Measurements from ENCODE around the gene WDR62. TPM values are rescaled to one million over a fixed set of nuclear protein-coding genes. Genes with fewer than 3 reads are reported as not detected.
"Not testable (repeated sequence)": the region's sequence is repeated elsewhere in the genome, so short reads cannot be mapped to it uniquely, and the experiment has no call there.

Gene WDR62
- total RNA-seq, 1 experiment from 2014 or later = 23.5 TPM

DNA sequence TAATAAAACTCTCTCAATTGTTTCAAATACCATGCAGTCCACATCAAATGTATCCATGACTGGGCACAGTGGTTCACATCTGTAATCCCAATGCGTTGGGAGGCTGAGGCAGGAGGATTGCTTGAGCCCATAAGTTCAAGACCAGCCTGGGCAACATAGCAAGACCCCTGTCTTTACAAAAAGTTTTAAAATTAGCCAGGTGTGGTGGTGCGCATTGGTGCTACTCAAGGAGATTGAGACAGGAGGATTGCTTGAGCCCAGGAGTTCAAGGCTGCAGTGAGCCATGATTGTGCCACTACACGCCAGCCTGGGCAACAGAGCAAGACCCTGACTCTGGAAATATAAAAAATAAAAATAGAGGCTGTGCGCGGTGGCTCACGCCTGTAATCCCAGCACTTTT lies 27.0 kb upstream of the WDR62 start:
- H3K9me3 ChIP-seq (replicated peaks) = no peaks in the 10 kb centered on the region
- no peak overlapping the region for H3K4me3 ChIP-seq
- H3K4me1 ChIP-seq = no peaks in the 10 kb centered on the region
- H3K27me3 ChIP-seq = no peaks in the 10 kb centered on the region
- peaks cover 5% of the 10 kb centered on the region; the same call in 1 of the 2 replicates for H3K36me3 ChIP-seq
- no peak overlapping the region for H3K27ac ChIP-seq
- no peak for DNase-seq

GRCh38 chr19:36028313-36029041 lies 26.2 kb upstream of the WDR62 start:
- H3K27me3 ChIP-seq = no peaks in the 10 kb centered on the region
- no peak overlapping the region for H3K27ac ChIP-seq
- H3K4me3 ChIP-seq = no peak overlapping the region
- no peaks in the 10 kb centered on the region for H3K4me1 ChIP-seq
- DNase-seq = no peak
- H3K36me3 ChIP-seq = peaks cover 5% of the 10 kb centered on the region; the same call in 1 of the 2 replicates
- H3K9me3 ChIP-seq (replicated peaks) = no peaks in the 10 kb centered on the region

- H3K27ac ChIP-seq = no peak overlapping the region
- H3K36me3 ChIP-seq = peaks cover 5% of the 10 kb centered on the region; the same call in 1 of the 2 replicates
- H3K4me1 ChIP-seq = no peaks in the 10 kb centered on the region
- H3K27me3 ChIP-seq = no peaks in the 10 kb centered on the region
- no peaks in the 10 kb centered on the region for H3K9me3 ChIP-seq (replicated peaks)
- no peak for DNase-seq
- H3K4me3 ChIP-seq = no peak overlapping the region
These were observed 24.2 kb upstream of the WDR62 start for GRCh38 chr19:36030264-36031148.

DNA sequence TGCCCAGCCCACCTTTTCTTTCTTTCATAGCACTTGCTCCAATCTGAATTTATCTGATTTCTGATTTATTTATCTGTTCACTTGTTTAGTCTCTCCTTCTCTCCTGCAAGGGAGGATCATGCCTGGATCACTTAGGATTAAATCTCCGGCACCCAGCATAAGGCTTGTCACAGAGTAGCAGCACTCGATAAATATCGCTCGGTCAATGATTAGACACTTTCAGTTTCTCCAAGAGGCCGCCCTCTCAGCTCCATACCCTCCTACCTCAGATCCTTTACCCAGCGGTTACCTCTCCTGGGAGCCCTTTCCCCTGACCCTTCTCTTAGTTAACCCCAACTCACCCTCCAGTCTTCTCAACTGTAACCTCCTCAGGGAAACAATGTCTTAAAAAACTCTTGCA lies 23.4 kb upstream of the WDR62 start:
- Histone ChIP-seq H3K9me3 (replicated peaks) (no peaks in the 10 kb centered on the region), H3K27ac (no peak overlapping the region), H3K4me1 (no peaks in the 10 kb centered on the region), H3K27me3 (no peaks in the 10 kb centered on the region), H3K36me3 (0 out of 2 replicates have a peak, but pooled peaks cover 3% of the 10 kb centered on the region), H3K4me3 (no peak overlapping the region)
- no peak for DNase-seq

DNA sequence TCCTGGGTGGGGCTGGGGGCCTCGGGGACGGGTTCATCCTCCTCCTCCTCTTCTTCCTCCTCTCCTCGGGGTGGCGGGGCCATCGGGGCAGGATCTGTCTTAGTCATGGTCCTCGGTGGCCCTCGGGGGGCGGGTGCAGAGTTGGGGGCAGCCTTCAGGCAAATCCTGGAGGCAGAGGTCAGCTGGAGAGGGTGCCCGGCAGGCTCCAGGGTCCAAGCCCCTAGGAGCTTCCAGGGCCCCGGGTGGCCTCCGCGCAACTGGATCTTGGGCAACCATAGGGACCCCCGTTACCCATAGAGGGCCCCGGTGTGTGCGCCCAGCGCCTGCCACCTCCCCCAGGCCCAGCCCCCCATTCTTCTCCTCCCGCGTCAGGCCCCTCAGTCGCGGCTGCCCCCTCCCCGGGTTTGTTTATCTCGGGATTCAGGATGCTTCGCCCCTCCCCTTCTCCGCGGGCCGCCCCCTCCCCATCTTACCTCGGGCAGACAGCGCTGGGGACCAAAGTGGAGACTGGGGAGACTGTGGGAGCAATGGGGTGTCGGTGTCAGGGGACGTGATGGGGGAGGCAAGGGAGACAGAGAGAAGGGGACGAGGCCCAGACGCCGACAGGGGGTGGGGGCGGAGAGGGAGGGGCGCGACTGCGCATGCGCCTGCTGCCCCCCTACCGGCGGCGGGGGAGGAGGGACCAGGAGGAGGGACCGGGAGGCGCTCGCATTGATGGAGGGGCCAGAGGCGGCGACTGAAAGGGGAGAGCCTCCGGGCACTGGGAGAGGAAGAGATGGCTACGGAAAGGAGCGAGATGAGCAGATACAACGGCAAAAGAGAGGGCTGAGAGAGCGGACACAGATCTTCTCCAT lies 22.2 kb upstream of the WDR62 start, which contains the start of gene CLIP3:
Gene CLIP3 (minus strand): TSS at position 623 of the 854 bp plus-strand sequence. CDS start 516 bp downstream, at position 107.
- DNase-seq = peak; percentile 73 to 76
- Histone ChIP-seq H3K36me3 (0 out of 2 replicates have a peak, but pooled peaks cover 1% of the 10 kb centered on the region), H3K9me3 (replicated peaks) (no peaks in the 10 kb centered on the region), H3K4me1 (no peaks in the 10 kb centered on the region), H3K27ac (no peak within 1 kb of the TSS), H3K4me3 (peak within 1 kb of the TSS; percentile 60), H3K27me3 (no peaks in the 10 kb centered on the region)

- Histone ChIP-seq H3K36me3 (no peaks in the 10 kb centered on the region), H3K4me3 (no peak overlapping the region), H3K9me3 (replicated peaks) (no peaks in the 10 kb centered on the region), H3K27ac (no peak overlapping the region), H3K4me1 (no peaks in the 10 kb centered on the region), H3K27me3 (no peaks in the 10 kb centered on the region)
- no peak for DNase-seq
These were observed 14.2 kb upstream of the WDR62 start for GRCh38 chr19:36040495-36040894.

GRCh38 chr19:36041092-36041491 lies 13.6 kb upstream of the WDR62 start:
- not testable (repeated sequence) for H3K27ac ChIP-seq; H3K27me3 ChIP-seq; H3K4me3 ChIP-seq; H3K9me3 ChIP-seq (replicated peaks); H3K4me1 ChIP-seq; DNase-seq; H3K36me3 ChIP-seq

- DNase-seq = no peak
- H3K36me3 ChIP-seq = no peaks in the 10 kb centered on the region
- no peak overlapping the region for H3K27ac ChIP-seq
- no peaks in the 10 kb centered on the region for H3K4me1 ChIP-seq
- no peaks in the 10 kb centered on the region for H3K27me3 ChIP-seq
- H3K9me3 ChIP-seq (replicated peaks) = no peaks in the 10 kb centered on the region
- no peak overlapping the region for H3K4me3 ChIP-seq
These were observed 12.9 kb upstream of the WDR62 start for GRCh38 chr19:36041831-36042230.

DNA sequence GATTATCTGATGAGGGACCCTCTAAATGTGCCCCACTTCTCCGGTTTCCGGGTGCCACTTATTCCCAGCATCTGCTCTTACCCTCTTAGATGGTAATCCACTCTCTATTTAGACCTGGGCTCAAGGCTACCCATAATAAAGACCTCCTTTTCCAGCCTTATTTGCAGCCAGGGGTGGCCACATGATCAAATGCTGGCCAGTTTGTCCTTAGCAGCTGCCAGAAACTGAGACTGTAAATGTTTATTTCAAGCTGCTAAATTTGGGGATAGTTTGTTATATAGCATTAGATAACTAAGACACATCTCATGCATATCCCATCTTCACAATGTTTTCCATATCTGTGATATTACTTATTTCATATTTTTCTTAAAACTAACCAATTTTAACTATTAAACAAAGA lies 10.7 kb upstream of the WDR62 start:
- H3K27ac ChIP-seq = no peak overlapping the region
- no peaks in the 10 kb centered on the region for H3K36me3 ChIP-seq
- DNase-seq = no peak
- no peaks in the 10 kb centered on the region for H3K9me3 ChIP-seq (replicated peaks)
- H3K4me1 ChIP-seq = no peaks in the 10 kb centered on the region
- no peaks in the 10 kb centered on the region for H3K27me3 ChIP-seq
- H3K4me3 ChIP-seq = no peak overlapping the region

GRCh38 chr19:36046443-36047050 lies 8.2 kb upstream of the WDR62 start:
- Histone ChIP-seq H3K27ac (no peak overlapping the region), H3K9me3 (replicated peaks) (no peaks in the 10 kb centered on the region), H3K4me3 (no peak overlapping the region), H3K4me1 (no peaks in the 10 kb centered on the region), H3K36me3 (no peaks in the 10 kb centered on the region), H3K27me3 (no peaks in the 10 kb centered on the region)
- no peak for DNase-seq

GRCh38 chr19:36047835-36048234 lies 6.9 kb upstream of the WDR62 start:
- DNase-seq = no peak
- H3K36me3 ChIP-seq = no peaks in the 10 kb centered on the region
- no peaks in the 10 kb centered on the region for H3K27me3 ChIP-seq
- no peak overlapping the region for H3K4me3 ChIP-seq
- H3K4me1 ChIP-seq = no peaks in the 10 kb centered on the region; the same call in 1 of the 2 replicates
- no peak overlapping the region for H3K27ac ChIP-seq
- no peaks in the 10 kb centered on the region for H3K9me3 ChIP-seq (replicated peaks)

DNA sequence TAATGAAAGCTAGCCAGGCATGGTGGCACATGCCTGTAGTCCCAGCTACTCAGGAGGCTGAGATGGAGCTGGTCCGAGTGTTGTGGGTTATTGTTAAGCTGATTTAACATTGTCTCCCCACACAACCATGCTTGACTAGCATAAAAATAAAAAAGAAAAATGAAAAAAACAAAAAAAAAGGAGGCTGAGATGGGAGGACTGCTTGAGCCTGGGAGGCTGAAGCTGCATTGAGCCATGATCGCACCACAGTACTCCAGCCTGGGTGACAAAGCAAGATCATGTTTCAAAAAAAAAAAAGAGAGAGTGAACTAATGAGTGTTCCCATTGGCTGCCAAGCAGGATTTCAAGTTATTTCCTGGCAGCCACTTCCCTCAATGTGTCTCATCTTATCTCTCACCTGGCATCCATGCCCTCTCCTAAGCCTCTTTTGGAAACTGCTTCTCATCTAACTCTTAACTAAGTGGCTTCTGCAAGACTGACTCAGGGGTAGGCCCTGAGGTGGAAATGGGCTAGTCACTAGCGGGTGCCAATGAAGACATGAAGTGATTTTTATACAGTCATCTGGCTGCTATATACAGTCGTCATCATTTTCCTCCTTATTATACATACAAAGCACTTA lies 5.5 kb upstream of the WDR62 start:
- Histone ChIP-seq H3K36me3 (no peaks in the 10 kb centered on the region), H3K9me3 (replicated peaks) (no peaks in the 10 kb centered on the region), H3K27ac (no peak overlapping the region), H3K4me3 (no peak overlapping the region), H3K27me3 (no peaks in the 10 kb centered on the region), H3K4me1 (no peaks in the 10 kb centered on the region; the same call in 1 of the 2 replicates)
- no peak for DNase-seq

- Histone ChIP-seq H3K9me3 (replicated peaks) (no peaks in the 10 kb centered on the region), H3K4me3 (no peak overlapping the region), H3K4me1 (no peaks in the 10 kb centered on the region; the same call in 1 of the 2 replicates), H3K36me3 (no peaks in the 10 kb centered on the region), H3K27me3 (no peaks in the 10 kb centered on the region), H3K27ac (no peak overlapping the region)
- no peak for DNase-seq
These were observed 3.5 kb upstream of the WDR62 start for GRCh38 chr19:36051236-36051635.

DNA sequence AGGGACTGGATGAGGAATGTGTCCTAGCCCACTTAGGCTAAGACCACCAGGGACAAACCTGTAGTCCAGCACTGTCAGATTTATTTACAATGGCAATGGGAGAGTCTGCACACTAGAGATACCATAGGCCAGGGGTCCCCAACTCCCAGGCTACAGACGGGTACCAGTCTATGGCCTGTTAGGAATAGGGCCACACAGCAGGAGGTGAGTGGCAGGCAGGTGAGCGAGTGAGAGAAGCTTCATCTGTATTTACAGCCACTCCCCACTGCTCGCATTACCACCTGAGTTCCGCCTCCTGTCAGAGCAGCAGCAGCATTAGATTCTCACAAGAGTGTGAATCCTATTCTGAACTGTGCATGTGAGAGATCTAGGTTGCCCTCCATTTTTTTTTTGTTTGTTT lies 3.1 kb upstream of the WDR62 start:
- no peak overlapping the region for H3K4me3 ChIP-seq
- H3K27ac ChIP-seq = no peak overlapping the region
- H3K36me3 ChIP-seq = no peaks in the 10 kb centered on the region
- H3K27me3 ChIP-seq = no peaks in the 10 kb centered on the region
- no peaks in the 10 kb centered on the region; the same call in 1 of the 2 replicates for H3K4me1 ChIP-seq
- no peaks in the 10 kb centered on the region for H3K9me3 ChIP-seq (replicated peaks)
- no peak for DNase-seq

Data from SJCRH30 (cell line).